Fibroblast of villous mesenchyme (primary cell): ENCODE data around the gene ZG16. TPM values are rescaled to one million over a fixed set of nuclear protein-coding genes. Genes with fewer than 3 reads are reported as not detected.
A peak's percentile ranks its signal among the peaks of the same experiment; 100 is the strongest.
"Not testable (repeated sequence)": the region's sequence is repeated elsewhere in the genome, so short reads cannot be mapped to it uniquely, and the experiment has no call there.

ENCODE experiments used
- DNase-seq: peaks from one replicate; pipeline ENCODE4 v3.0.0-alpha.2; 2010; ENCODE audit warnings: low read depth
- H3K4me3 ChIP-seq: 2 replicates; pipeline ENCODE4 v1.5.1; 2011; ENCODE audit warnings: low read depth, mild to moderate bottlenecking, low read length
- total RNA-seq: library from RNA; depleted of rRNA; stranded (reverse); fragments of >200 nt; gene quantifications from 2 replicates; pipeline ENCODE4 v1.2.3, GENCODE V29; 2012
- TF ChIP-seq, protein P1 (sequence below): IDR thresholded peaks from 2 replicates; pipeline ENCODE4 v1.5.1; 2012; ENCODE audit warnings: low read depth, mild to moderate bottlenecking, low read length; ENCODE audit not compliant: insufficient read depth

The ZG16 gene
- total RNA-seq, 1 donor, result not detected

DNA sequence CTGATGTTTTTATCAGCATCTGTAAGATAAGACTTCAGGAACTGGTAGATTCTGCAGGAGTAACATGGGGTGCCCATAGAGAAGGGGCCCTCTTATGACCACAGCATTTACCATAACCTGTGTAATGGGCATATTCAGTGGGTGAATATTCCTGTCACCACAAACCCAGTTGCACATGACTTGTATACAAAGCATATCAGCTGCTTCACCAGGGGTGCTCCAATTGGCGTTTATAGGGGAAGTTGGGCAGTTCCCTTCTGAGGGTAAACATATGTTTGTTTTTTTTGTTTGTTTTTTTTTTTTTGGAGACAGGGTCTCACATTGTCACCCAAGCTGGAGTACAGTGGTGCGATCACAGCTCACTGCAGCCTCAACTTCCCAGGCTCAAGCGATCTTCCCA is 11.5 kb upstream of the ZG16 start:
- DNase-seq, result no peak
- TF ChIP-seq, protein P1, sequence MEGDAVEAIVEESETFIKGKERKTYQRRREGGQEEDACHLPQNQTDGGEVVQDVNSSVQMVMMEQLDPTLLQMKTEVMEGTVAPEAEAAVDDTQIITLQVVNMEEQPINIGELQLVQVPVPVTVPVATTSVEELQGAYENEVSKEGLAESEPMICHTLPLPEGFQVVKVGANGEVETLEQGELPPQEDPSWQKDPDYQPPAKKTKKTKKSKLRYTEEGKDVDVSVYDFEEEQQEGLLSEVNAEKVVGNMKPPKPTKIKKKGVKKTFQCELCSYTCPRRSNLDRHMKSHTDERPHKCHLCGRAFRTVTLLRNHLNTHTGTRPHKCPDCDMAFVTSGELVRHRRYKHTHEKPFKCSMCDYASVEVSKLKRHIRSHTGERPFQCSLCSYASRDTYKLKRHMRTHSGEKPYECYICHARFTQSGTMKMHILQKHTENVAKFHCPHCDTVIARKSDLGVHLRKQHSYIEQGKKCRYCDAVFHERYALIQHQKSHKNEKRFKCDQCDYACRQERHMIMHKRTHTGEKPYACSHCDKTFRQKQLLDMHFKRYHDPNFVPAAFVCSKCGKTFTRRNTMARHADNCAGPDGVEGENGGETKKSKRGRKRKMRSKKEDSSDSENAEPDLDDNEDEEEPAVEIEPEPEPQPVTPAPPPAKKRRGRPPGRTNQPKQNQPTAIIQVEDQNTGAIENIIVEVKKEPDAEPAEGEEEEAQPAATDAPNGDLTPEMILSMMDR, result no peak
- no peak overlapping the region for H3K4me3 ChIP-seq

DNA sequence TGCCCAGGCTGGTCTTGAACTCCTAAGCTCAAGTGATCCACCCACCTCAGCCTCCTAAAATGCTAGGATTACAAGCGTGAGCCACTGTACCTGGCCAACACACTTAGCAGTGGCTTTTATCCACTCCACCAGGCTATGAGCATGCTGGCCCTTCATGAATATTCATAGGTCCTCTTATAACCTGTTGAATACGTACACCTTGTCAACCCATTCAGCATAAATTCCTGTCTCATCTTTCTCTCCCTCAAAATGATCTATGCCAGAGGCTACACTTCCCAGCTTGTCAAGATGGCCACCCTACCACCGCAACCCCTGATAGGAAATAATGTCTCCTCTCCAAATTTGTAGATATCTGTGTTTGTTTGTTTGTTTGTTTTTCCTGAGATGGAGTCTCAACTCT is 11.0 kb upstream of the ZG16 start:
- TF ChIP-seq, protein P1, result no peak
- no peak overlapping the region for H3K4me3 ChIP-seq
- no peak for DNase-seq

DNA sequence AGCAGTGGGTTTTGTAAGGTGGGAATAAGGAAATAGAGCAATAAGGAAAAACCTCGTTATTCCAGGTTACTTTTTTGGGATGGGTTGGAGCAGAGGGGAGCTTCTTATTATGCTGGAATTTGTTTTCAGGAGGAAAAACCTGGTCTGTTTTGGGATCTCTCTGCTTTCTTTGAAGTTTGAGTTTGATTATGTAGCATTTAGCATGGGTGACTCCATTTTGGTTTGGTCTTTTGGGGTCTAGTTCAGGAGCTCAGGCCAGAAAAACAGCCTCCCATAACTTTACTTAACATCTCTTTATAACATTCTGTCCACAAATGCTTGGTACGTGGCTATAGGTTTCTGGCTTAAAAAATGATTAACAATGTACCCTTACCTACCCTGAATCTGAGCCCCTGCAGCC is 8.5 kb upstream of the ZG16 start:
- DNase-seq, result no peak
- no peak overlapping the region for H3K4me3 ChIP-seq
- TF ChIP-seq, protein P1, result no peak

DNA sequence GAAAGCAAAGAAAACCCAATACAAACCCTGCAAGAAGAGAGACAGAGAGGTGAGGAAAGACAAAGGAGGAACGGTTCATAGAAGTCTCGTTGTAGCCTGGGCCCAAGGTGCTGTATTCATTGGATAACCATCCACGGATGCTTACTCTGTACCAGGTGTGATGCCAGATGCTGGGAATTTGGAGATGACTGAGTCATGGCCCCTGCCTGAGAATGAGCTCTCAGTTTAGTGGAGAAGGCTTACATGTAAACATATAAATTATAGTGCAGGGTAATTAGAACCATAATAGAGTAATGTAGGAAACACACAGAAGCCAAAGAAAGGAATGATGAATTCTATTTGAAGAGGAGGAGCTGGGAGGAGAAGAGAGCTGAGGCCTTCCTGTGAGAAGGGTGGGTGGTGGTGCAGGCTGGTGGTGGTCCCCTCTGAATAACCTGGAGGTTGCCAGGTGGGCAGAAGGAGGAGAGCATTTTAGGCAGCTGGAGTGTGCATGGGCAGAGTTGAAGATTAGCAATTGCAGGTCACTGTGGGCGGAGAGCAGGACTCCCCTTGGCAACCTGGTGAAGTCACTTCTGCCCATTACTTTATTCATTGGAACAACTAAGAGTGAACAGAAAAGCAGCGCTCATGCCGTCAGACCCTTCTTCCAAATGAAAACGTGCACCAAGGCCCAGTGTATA is 7.7 kb upstream of the ZG16 start:
- H3K4me3 ChIP-seq, result no peak overlapping the region
- TF ChIP-seq, protein P1, result no peak
- no peak for DNase-seq

DNA sequence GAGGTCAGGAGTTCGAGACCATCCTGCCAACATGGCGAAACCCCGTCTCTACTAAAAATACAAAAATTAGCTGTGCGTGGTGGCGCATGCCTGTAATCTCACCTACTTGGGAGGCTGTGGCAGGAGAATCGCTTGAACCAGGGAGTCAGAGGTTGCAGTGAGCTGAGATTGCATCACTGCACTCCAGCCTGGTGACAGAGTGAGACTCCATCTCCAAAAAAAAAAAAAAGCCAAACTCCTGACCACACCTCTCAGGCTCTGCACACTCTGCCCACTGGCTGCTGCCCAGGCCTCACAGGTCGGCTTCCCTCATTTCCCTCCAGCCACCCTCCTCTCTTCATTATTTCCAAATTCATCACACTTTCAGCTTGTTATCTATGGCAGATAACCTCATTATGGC is 5.7 kb upstream of the ZG16 start:
- DNase-seq, H3K4me3 ChIP-seq: not testable (repeated sequence)

DNA sequence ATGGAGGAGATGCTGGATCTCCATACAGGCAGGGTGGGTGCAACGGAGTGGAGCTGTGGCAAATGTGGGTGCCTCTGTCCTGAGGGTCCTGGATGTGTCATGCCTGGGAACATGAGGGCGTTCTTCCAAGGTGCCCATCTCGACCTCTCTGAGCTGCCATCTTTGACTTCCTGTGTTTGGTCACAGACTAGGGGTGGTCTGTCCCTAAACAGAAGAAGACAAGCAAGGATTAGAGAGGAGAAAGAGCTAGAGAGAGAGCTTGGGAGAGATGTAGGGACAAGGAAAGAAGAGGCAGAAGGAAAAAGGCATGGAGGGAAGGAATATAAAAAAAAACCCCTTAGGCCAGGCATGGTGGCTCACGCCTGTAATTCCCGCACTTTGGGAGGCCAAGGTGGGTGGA is 3.3 kb upstream of the ZG16 start:
- H3K4me3 ChIP-seq, result no peak overlapping the region
- DNase-seq, result no peak
- TF ChIP-seq, protein P1, result no peak

DNA sequence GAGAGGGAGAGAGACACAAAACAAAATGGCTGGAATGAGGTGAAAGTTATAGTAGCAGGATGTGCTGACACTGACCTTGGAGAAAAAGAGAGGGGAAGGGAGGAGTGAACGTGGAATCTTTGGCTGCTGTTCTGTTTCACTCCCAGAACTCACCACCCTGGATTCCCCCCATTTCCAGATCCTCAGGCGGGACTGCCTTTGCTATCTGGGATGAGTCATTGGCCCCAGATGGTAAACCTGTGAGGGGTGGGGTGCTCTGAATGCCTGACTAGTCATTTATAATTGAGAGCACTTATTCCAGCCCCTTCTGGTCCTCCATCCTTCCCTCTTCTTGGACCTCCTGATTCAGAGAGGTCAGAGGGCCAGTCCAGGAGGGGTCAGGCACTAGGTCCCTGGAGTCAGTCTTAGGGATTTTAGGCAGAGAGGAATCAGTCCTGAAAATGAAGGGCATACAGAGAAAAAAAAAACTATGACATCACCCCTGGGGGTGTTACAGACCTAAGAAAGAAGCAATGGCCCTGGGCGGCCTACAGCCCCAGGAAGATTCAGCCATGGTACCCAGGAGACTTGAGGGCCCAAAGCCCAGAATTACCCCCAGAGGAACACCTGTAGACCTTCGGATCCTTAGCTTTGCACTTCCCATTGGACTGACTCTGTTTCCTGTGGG is 2.2 kb upstream of the ZG16 start:
- TF ChIP-seq, protein P1, result no peak
- no peak overlapping the region for H3K4me3 ChIP-seq
- peak; percentile 76 for DNase-seq
